Osteocyte (in vitro differentiated cells): ENCODE measurements around the gene CNP. TPM values are rescaled to one million over a fixed set of nuclear protein-coding genes. Genes with fewer than 3 reads are reported as not detected.
"Not testable (repeated sequence)": the region's sequence is repeated elsewhere in the genome, so short reads cannot be mapped to it uniquely, and the experiment has no call there.

ENCODE experiments used
- DNase-seq: peaks from one replicate; pipeline ENCODE4 v3.0.0; 2021; ENCODE audit warnings: mixed read lengths; ENCODE audit not compliant: unreplicated experiment; ENCODE audit errors: extremely low spot score
- H3K27ac Mint-ChIP-seq: one replicate; pipeline ENCODE4 v1.8.0; 2021; ENCODE audit warnings: mild to moderate bottlenecking, mixed read lengths; ENCODE audit not compliant: unreplicated experiment
- H3K27me3 Mint-ChIP-seq: one replicate; pipeline ENCODE4 v1.8.0; 2021; ENCODE audit warnings: mixed read lengths; ENCODE audit not compliant: unreplicated experiment
- H3K36me3 Mint-ChIP-seq: one replicate; pipeline ENCODE4 v1.8.0; 2021; ENCODE audit warnings: mixed read lengths; ENCODE audit not compliant: unreplicated experiment
- H3K4me1 Mint-ChIP-seq: one replicate; pipeline ENCODE4 v1.8.0; 2021; ENCODE audit warnings: mixed read lengths; ENCODE audit not compliant: unreplicated experiment
- H3K4me3 Mint-ChIP-seq: one replicate; pipeline ENCODE4 v1.8.0; 2021; ENCODE audit warnings: mild to moderate bottlenecking, moderate library complexity, mixed read lengths; ENCODE audit not compliant: unreplicated experiment
- H3K9me3 Mint-ChIP-seq: one replicate; pipeline ENCODE4 v1.8.0; 2021; ENCODE audit warnings: mixed read lengths; ENCODE audit not compliant: unreplicated experiment
- CTCF ChIP-seq: fragments of 200-600 bp; sonication (generic); IDR thresholded peaks from 2 replicates; pipeline ENCODE4 v1.5.0; 2021; ENCODE audit warnings: antibody characterized with exemption, mild to moderate bottlenecking, moderate library complexity
- total RNA-seq: library from RNA; stranded (reverse); gene quantifications from 2 replicates; pipeline ENCODE4 v1.2.1, GENCODE V29; 2021

The CNP gene
- total RNA-seq, 1 donor from 2014 or later, result 108 TPM

GRCh38 chr17:42019509-42020404 lies 53.2 kb downstream of the CNP start, which contains the start of gene NKIRAS2:
Gene NKIRAS2 (plus strand): TSS chr17:42020090. CDS start chr17:42021578, 1,488 bp downstream.
- DNase-seq, result peak; percentile 98
- H3K36me3 Mint-ChIP-seq, result peaks cover 11% of the 10 kb centered on the region
- H3K27ac Mint-ChIP-seq, result peak within 1 kb of the TSS; percentile 81
- peaks cover 52% of the 10 kb centered on the region for H3K4me1 Mint-ChIP-seq
- TF ChIP-seq CTCF, result peak; percentile 86
- H3K9me3 Mint-ChIP-seq, result peaks cover 3% of the 10 kb centered on the region
- H3K4me3 Mint-ChIP-seq, result peak within 1 kb of the TSS; percentile 87
- no peaks in the 10 kb centered on the region for H3K27me3 Mint-ChIP-seq

- H3K27me3 Mint-ChIP-seq, DNase-seq, H3K9me3 Mint-ChIP-seq: not testable (repeated sequence)
- Mint-ChIP-seq H3K4me1 (peaks cover 47% of the 10 kb centered on the region), H3K36me3 (peaks cover 11% of the 10 kb centered on the region), H3K27ac (peak overlapping the region; percentile 81), H3K4me3 (peak overlapping the region; percentile 87)
These were observed 54.2 kb downstream of the CNP start for GRCh38 chr17:42020845-42021244.

GRCh38 chr17:42023524-42024349 lies 57.1 kb downstream of the CNP start:
- DNase-seq, result no peak
- peaks cover 3% of the 10 kb centered on the region for H3K9me3 Mint-ChIP-seq
- no peaks in the 10 kb centered on the region for H3K27me3 Mint-ChIP-seq
- no peak overlapping the region for H3K4me3 Mint-ChIP-seq
- peak overlapping the region; percentile 86 for H3K27ac Mint-ChIP-seq
- no peak for TF ChIP-seq CTCF
- H3K36me3 Mint-ChIP-seq, result peaks cover 11% of the 10 kb centered on the region
- peaks cover 33% of the 10 kb centered on the region for H3K4me1 Mint-ChIP-seq

GRCh38 chr17:42025191-42025579 lies 58.6 kb downstream of the CNP start:
- H3K27ac Mint-ChIP-seq, result peak overlapping the region; percentile 86
- peaks cover 26% of the 10 kb centered on the region for H3K4me1 Mint-ChIP-seq
- TF ChIP-seq CTCF, result no peak
- no peaks in the 10 kb centered on the region for H3K9me3 Mint-ChIP-seq
- no peaks in the 10 kb centered on the region for H3K27me3 Mint-ChIP-seq
- H3K4me3 Mint-ChIP-seq, result no peak overlapping the region
- DNase-seq, result no peak
- H3K36me3 Mint-ChIP-seq, result peaks cover 11% of the 10 kb centered on the region

GRCh38 chr17:42025936-42026335 lies 59.3 kb downstream of the CNP start:
- peaks cover 19% of the 10 kb centered on the region for H3K4me1 Mint-ChIP-seq
- no peaks in the 10 kb centered on the region for H3K9me3 Mint-ChIP-seq
- no peak for DNase-seq
- H3K27ac Mint-ChIP-seq, result no peak overlapping the region
- peaks cover 3% of the 10 kb centered on the region for H3K27me3 Mint-ChIP-seq
- H3K36me3 Mint-ChIP-seq, result peaks cover 11% of the 10 kb centered on the region
- no peak overlapping the region for H3K4me3 Mint-ChIP-seq
- TF ChIP-seq CTCF, result no peak
